HepG2 (cell line): ENCODE results near the gene ARHGEF39. TPM values are rescaled to one million over a fixed set of nuclear protein-coding genes. Genes with fewer than 3 reads are reported as not detected.
A peak's percentile ranks its signal among the peaks of the same experiment; 100 is the strongest.

Experiments
- BRD4 ChIP-seq: sonication (generic); formaldehyde crosslinking; IDR thresholded peaks from 2 replicates; pipeline ENCODE4 v1.4.0; 2020; ENCODE audit warnings: missing genetic modification reagents
- DNMT3B ChIP-seq: conservative IDR thresholded peaks from 2 replicates; pipeline ENCODE4 v1.6.1; 2016; ENCODE audit warnings: missing biosample characterization, control low read depth
- FLYWCH1 ChIP-seq: sonication (generic); formaldehyde crosslinking; IDR thresholded peaks from 2 replicates; pipeline ENCODE4 v1.8.1; 2023; ENCODE audit warnings: mild to moderate bottlenecking, missing genetic modification reagents
- FOXA3 ChIP-seq: IDR thresholded peaks from 2 replicates; pipeline ENCODE4 v1.6.1; 2016; ENCODE audit warnings: missing genetic modification reagents, missing compliant biosample characterization
- GATA4 ChIP-seq: sonication (generic); IDR thresholded peaks from 2 replicates; pipeline ENCODE4 v1.6.1; 2016; ENCODE audit warnings: antibody characterized with exemption, low read depth, borderline replicate concordance
- HOMEZ ChIP-seq: IDR thresholded peaks from 2 replicates; pipeline ENCODE4 v1.6.1; 2016; ENCODE audit warnings: low read depth
- MEF2D ChIP-seq: sonication (generic); formaldehyde crosslinking; IDR thresholded peaks from 2 replicates; pipeline ENCODE4 v1.5.1; 2020; ENCODE audit warnings: mild to moderate bottlenecking, missing genetic modification reagents
- NKX3-1 ChIP-seq: sonication (generic); formaldehyde crosslinking; IDR thresholded peaks from 2 replicates; pipeline ENCODE4 v1.5.0; 2020; ENCODE audit warnings: missing genetic modification reagents
- PHF20 ChIP-seq: sonication (generic); formaldehyde crosslinking; IDR thresholded peaks from 2 replicates; pipeline ENCODE4 v1.5.0; 2020; ENCODE audit warnings: mild to moderate bottlenecking, missing genetic modification reagents
- SCMH1 ChIP-seq: sonication (generic); formaldehyde crosslinking; IDR thresholded peaks from 2 replicates; pipeline ENCODE4 v1.9.0; 2021; ENCODE audit warnings: missing genetic modification reagents, mild to moderate bottlenecking, borderline replicate concordance
- TFDP2 ChIP-seq: sonication (generic); formaldehyde crosslinking; IDR thresholded peaks from 2 replicates; pipeline ENCODE4 v1.4.0; 2020; ENCODE audit warnings: missing genetic modification reagents
- ZBTB7B ChIP-seq: sonication (generic); formaldehyde crosslinking; IDR thresholded peaks from 2 replicates; pipeline ENCODE4 v1.4.0; 2020; ENCODE audit warnings: missing genetic modification reagents
- ZEB1 ChIP-seq: IDR thresholded peaks from 2 replicates; pipeline ENCODE4 v1.6.1; 2012; ENCODE audit warnings: mild to moderate bottlenecking, low read depth, inconsistent platforms; ENCODE audit not compliant: insufficient replicate concordance
- ZFY ChIP-seq: sonication (generic); formaldehyde crosslinking; IDR thresholded peaks from 2 replicates; pipeline ENCODE4 v1.4.0; 2020; ENCODE audit warnings: missing genetic modification reagents
- ZNF205 ChIP-seq: IDR thresholded peaks from 2 replicates; pipeline ENCODE4 v1.6.1; 2018; ENCODE audit warnings: missing biosample characterization, missing genetic modification reagents
- ZNF383 ChIP-seq: sonication (generic); formaldehyde crosslinking; IDR thresholded peaks from 2 replicates; pipeline ENCODE4 v1.4.0; 2020; ENCODE audit warnings: missing genetic modification reagents, mild to moderate bottlenecking, borderline replicate concordance
- ZNF503 ChIP-seq: sonication (generic); formaldehyde crosslinking; IDR thresholded peaks from 2 replicates; pipeline ENCODE4 v1.4.0; 2020; ENCODE audit warnings: missing genetic modification reagents
- ZNF550 ChIP-seq: sonication (generic); formaldehyde crosslinking; IDR thresholded peaks from 2 replicates; pipeline ENCODE4 v1.4.0; 2020; ENCODE audit warnings: mild to moderate bottlenecking, missing genetic modification reagents, borderline replicate concordance
- ZNF598 ChIP-seq: sonication (generic); formaldehyde crosslinking; IDR thresholded peaks from 2 replicates; pipeline ENCODE4 v1.5.1; 2020; ENCODE audit warnings: mild to moderate bottlenecking, missing genetic modification reagents, borderline replicate concordance
- ZNF773 ChIP-seq: sonication (generic); formaldehyde crosslinking; IDR thresholded peaks from 2 replicates; pipeline ENCODE4 v1.4.0; 2020; ENCODE audit warnings: missing genetic modification reagents, borderline replicate concordance
- ZNF775 ChIP-seq: sonication (generic); formaldehyde crosslinking; IDR thresholded peaks from 2 replicates; pipeline ENCODE4 v1.4.0; 2020; ENCODE audit warnings: missing genetic modification reagents, mild to moderate bottlenecking, moderate library complexity, borderline replicate concordance
- polyA plus RNA-seq, 8 experiments: library from polyadenylated mRNA; depleted of rRNA in 3 of 8; stranded (reverse) in 7 of 8; unstranded in 1 of 8; fragments of >200 nt; fragmentation: Illumina TruSeq in 4 of 8; extraction: Trizol in 4 of 8; gene quantifications; 2 replicates each; pipeline versions ENCODE4 v1.2.1 to v1.2.3, GENCODE V29; 2011 to 2016; ENCODE audit warnings: low read depth in 4 of 8, missing spikeins in 1 of 8, mixed read lengths in 1 of 8; ENCODE audit not compliant: insufficient read depth in 1 of 8
- total RNA-seq, 5 experiments: library from RNA; depleted of rRNA; stranded (reverse); fragments of >200 nt; fragmentation: Illumina TruSeq; extraction: Trizol; gene quantifications; 2 replicates each; pipeline ENCODE4 v1.2.3, GENCODE V29; 2016; ENCODE audit warnings: low read depth in 1 of 5

The ARHGEF39 gene
- total and polyA plus RNA-seq, 2 of the 13 experiments (the other 11 are each of a cell fraction or from before 2014, with no cell fraction given), result 11.2 to 12.3 TPM

DNA sequence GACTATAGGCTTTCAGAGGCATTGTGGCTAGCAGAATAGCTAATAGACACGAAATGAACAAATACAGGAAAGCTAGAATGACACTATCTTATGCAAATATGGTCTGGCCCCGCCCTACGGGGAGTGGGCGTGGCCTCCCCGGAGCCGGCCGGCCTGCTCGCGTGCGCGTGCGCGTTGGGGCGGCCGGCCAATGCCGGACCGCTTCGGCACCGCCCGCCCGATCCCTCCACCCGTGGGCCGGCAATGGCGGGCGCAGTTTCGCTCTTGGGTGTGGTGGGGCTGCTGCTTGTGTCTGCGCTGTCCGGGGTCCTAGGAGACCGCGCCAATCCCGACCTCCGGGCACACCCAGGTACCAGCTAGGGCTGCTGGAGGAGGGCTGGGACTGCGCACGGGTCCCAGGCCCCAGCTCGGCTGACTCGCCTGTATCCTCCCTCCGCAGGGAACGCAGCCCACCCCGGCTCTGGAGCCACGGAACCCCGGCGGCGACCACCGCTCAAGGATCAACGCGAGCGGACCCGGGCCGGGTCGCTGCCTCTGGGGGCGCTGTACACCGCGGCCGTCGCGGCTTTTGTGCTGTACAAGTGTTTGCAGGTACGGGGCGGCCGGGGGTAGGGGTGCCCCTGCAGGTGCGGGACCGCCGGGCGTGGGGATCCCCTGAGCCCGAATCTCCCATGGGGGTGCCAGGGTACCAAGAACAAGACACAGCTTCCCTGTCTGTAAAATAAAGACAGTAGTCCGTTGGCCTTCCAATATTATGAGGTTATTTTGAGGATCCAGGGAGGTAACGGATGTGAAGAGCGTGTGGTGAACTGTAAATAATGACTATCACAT is 6.6 kb downstream of the ARHGEF39 start, which contains the start of gene CCDC107 (continued):
- TF ChIP-seq PHF20, result no peak; the same call in 1 of the 2 replicates
- no peak for TF ChIP-seq FLYWCH1 (CRISPR knock-in tag)
- no peak for TF ChIP-seq ZNF598 (CRISPR knock-in tag)
- TF ChIP-seq ZFY (CRISPR knock-in tag), result peak; percentile 76
- TF ChIP-seq BRD4 (CRISPR knock-in tag), result 0 out of 2 replicates have a peak, but pooled peaks have one; percentile 83
- TF ChIP-seq FOXA3, result no peak
- no peak for TF ChIP-seq ZNF503 (CRISPR knock-in tag)
- TF ChIP-seq ZNF550 (CRISPR knock-in tag), result no peak
- TF ChIP-seq TFDP2 (CRISPR knock-in tag), result no peak
- TF ChIP-seq ZNF205 (CRISPR knock-in tag), result no peak
- TF ChIP-seq GATA4, result peak; percentile 60; the same call in 1 of the 2 replicates
- TF ChIP-seq ZBTB7B, result peak; percentile 100
- peak; percentile 17; the same call in 1 of the 2 replicates for TF ChIP-seq MEF2D (CRISPR knock-in tag)
- TF ChIP-seq DNMT3B (CRISPR knock-in tag), result no peak
- no peak for TF ChIP-seq SCMH1 (CRISPR knock-in tag)
- TF ChIP-seq ZEB1, result no peak
- no peak for TF ChIP-seq NKX3-1
- TF ChIP-seq ZNF383 (CRISPR knock-in tag), result no peak
- no peak for TF ChIP-seq HOMEZ (CRISPR knock-in tag)
- TF ChIP-seq ZNF773 (CRISPR knock-in tag), result peak; percentile 42; the same call in 1 of the 2 replicates
- no peak for TF ChIP-seq ZNF775 (CRISPR knock-in tag)
